ENCODE data around the gene RPN2.

The RPN2 gene

GRCh38 chr20:37151529-37151928 is 27.6 kb upstream of the RPN2 start:
- no peak for DNase-seq (ENCODE audit: low spot score)
- TF ChIP-seq CTCF (IDR thresholded peaks at IDR 0.05; ENCODE audit: extremely low read depth, missing control alignments), result no peak

- no peak for TF ChIP-seq CTCF (IDR thresholded peaks at IDR 0.05; ENCODE audit: extremely low read depth, missing control alignments)
- DNase-seq (ENCODE audit: low spot score), result no peak
Observed at GRCh38 chr20:37152284-37152683, 26.8 kb upstream of the RPN2 start.

- no peak for TF ChIP-seq CTCF (IDR thresholded peaks at IDR 0.05; ENCODE audit: extremely low read depth, missing control alignments)
- DNase-seq (ENCODE audit: low spot score), result no peak
Observed at GRCh38 chr20:37154684-37155298, 24.3 kb upstream of the RPN2 start.

GRCh38 chr20:37155987-37156386 is 23.1 kb upstream of the RPN2 start:
- DNase-seq (ENCODE audit: low spot score), result no peak
- TF ChIP-seq CTCF (IDR thresholded peaks at IDR 0.05; ENCODE audit: extremely low read depth, missing control alignments), result no peak

- no peak for TF ChIP-seq CTCF (IDR thresholded peaks at IDR 0.05; ENCODE audit: extremely low read depth, missing control alignments)
- no peak for DNase-seq (ENCODE audit: low spot score)
Observed at GRCh38 chr20:37158248-37158647, 20.9 kb upstream of the RPN2 start.

- no peak for TF ChIP-seq CTCF (IDR thresholded peaks at IDR 0.05; ENCODE audit: extremely low read depth, missing control alignments)
- no peak for DNase-seq (ENCODE audit: low spot score)
Observed at GRCh38 chr20:37160683-37161082, 18.4 kb upstream of the RPN2 start.

- DNase-seq (ENCODE audit: low spot score), result no peak
- TF ChIP-seq CTCF (IDR thresholded peaks at IDR 0.05; ENCODE audit: extremely low read depth, missing control alignments), result no peak
Observed at GRCh38 chr20:37161830-37162549, 17.1 kb upstream of the RPN2 start.

Data from GM20000 (cell line).